ENCODE data around the gene ADAM19.

ADAM19 gene

DNA sequence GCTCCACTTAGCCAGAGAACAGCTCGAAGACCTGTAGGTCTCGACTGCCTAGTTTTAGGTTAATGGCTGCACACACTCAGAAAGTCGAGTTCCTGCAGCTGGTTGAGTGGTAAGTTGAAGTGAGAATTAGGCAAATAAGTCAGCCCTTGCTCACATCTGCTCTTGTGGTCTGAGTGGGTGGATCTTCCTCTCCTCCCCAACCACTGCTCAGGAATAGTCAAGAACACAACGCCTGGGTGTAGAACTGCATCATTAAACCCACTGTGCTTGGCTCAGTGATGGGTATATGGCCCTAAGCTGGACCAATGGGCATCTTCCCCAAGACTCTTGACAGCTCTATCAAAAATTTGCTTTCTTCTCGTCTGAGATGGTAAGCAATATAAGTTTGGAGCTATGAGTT lies 20.9 kb upstream of the ADAM19 start:
- peak in 2 of 3 donors; percentile 46 to 53 for DNase-seq (ENCODE audit: low read depth in 2 of 3, low spot score in 1 of 3)

DNA sequence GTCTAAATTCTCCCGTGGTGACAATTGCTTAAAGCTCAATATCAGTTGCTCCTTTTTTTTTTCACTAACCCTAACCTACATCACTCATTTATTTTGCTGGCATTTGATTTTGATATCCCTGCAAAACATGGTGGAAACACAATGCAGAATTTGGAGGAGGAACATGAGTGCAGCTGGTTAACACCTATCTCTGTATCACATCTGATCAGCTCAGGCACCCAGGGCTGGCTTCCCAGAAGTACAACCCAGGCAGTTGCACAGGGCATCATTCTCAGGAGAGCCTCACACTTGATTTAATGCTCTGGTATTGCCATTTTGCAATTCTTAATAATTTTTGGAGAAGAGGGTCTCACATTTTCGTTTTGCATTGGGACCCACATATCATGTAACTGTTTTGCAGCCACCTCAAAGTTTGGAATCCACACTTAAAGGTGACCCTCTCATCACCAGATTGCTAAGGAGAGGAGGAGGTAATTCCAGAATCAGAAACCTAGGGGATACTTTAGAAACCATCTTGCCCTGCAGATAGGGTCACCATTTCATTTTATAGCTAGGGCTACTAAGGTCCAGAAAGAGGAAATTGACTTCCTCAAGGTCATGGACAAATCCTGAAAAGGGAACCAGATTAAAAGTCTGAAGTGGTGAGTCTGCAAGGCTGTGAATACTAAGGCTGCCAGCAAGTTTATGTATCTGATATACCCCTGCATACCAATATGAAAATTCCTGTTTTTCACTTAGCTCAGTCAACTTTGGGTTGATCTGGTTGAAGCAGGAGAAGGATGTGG lies 19.3 kb upstream of the ADAM19 start:
- no peak for DNase-seq (ENCODE audit: low read depth in 2 of 3, low spot score in 1 of 3)

DNA sequence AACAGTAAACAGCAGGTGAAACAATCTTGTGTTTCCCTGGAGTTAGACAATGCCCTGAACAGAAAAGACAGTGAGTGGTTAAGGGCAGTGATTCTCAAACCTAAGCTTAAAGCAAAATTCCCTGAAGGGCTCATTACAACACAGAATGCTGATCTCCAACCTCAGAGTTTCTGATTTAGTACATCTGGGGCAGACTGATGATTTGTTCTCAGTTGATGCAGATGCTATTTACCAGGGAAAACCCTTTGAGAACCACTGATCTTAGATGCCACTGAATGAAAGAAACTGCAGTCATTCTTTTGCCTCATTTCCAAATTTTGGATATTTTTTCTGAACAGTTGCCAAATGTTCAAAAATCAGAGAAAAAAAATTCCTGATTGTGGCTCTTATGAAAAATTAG lies 18.7 kb upstream of the ADAM19 start:
- no peak for DNase-seq (ENCODE audit: low read depth in 2 of 3, low spot score in 1 of 3)

GRCh38 chr5:157593052-157593757 lies 17.6 kb upstream of the ADAM19 start:
- no peak for DNase-seq (ENCODE audit: low read depth in 2 of 3, low spot score in 1 of 3)

DNA sequence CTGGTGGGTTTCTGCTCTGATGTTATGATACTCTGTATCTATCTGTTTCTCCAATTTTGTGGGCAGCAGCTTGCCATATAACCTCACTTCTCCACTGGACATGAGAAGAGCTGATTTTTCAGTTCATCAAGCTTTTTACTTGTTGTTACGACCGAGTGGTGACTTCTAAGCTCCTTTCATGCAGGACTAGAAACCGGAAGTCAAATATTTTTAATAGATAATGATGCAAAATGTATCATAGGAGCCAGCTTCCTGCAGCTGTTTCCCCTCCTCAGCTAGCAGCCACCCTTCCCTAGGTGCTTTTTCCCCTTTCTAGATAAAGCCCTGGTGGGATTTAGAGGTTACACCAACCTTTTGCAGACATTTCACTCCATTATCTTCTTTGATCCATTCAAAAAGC lies 17.0 kb upstream of the ADAM19 start:
- DNase-seq (ENCODE audit: low read depth in 2 of 3, low spot score in 1 of 3): no peak

DNA sequence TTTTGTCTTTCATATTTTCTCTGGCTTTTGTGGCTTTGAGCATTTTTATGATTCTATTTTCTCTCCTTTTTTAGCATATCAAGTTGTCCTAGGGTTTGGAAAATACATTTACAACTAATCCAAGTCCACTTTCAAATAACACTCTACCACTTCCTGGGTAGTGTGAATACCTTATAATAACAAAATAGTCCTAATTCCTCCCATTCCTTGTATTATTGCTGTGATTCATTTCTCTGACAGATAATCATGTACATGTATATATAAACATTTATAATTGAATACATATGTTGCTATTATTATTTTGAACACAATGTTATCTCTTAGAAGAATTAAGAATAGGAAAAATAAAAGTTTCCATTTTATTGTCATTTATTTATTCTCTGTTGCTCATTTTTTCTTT lies 14.9 kb upstream of the ADAM19 start:
- DNase-seq (ENCODE audit: low read depth in 2 of 3, low spot score in 1 of 3): no peak

- no peak for DNase-seq (ENCODE audit: low read depth in 2 of 3, low spot score in 1 of 3)
Observed at GRCh38 chr5:157584628-157585027, 9.1 kb upstream of the ADAM19 start.

DNA sequence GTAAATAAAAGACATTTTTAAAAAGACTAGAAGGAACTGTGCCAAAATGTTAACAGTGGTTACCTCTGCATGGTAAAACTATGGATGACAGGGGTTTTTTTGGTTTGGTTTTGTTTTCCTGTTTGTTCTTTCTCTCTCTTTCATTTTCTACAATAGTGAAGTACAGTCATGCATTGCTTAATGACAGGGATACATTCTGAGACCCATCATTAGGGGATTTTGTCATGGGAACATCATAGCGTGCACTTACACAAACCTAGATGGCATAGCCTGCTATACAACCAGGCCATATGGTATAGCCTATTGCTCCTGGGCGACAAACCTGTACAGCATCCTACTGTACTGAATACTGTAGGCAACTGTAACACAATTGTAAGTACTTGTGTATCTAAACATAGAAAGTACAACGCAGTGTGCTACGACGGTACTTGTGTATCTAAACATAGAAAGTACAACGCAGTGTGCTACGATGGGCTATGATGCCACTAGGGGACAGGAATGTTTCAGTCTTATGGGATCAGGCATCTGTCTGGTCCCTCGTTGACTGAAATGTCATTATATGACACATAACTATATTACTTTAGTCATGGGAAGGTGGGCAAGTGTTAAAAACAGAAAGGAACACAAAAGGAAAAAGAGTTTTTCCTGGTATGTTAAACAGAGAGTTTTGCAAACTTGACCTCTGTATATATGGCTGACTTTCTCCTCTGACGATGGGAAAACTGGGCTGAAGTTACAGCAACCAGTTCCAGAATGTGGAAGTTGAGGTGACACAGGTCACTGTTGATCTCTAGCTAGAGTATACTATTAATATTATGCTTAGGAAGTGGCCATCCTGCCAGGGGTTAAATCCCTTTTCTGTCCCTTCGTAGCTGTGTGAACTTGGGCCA lies 7.4 kb upstream of the ADAM19 start:
- no peak for DNase-seq (ENCODE audit: low read depth in 2 of 3, low spot score in 1 of 3)

DNA sequence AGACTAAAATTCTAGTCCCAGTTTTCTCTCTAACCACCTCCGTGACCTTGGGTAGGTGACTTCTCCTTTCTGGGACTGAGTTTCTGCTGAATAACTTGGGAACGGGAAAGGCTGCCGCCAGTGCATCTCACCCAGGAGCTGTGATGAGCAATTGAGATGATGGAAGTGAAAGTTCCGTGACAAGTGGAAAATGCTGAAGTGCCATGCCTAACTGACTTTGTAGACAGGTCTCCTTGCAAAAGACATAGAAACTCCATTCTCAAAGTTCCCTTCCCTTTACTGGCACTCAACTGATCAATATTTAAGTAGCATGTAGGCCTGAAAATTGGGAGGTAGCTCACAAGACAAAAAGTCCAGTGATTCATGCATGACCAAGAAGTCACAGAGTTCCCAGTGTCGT lies 6.3 kb upstream of the ADAM19 start:
- DNase-seq (ENCODE audit: low read depth in 2 of 3, low spot score in 1 of 3): no peak

DNA sequence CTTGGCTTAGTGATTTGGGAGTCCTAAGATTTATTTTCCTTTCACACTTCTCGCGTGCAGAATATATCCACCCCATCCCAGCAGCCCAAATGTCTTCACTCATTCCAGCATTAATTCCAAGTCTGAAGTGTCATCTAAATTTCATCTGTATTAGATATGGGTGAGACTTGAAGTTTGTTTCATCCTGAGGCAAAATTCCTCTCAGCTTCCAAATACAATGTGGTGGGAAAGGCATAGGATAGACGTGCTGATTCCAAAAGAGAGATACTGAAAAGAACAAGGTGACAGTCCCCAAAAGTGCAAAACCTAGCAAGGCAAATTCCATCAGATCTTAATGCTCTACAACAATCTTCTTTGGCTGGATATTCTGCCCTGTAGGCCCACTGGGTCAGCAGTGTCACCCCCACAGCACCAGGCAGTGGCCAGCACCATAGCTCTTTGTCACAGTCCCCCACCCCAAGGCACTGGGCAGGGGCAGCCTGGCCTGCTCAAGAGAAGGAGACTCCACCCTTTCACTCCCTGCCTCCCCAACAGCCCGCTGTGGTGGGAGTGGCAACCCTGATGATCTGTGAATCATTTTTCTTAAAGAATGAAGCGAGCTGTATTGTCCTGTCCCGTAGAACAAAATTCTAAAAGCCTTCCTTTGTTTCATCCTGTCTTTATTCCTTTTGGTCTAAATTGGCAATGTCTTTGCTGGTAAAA lies 2.7 kb upstream of the ADAM19 start:
- DNase-seq (ENCODE audit: low read depth in 2 of 3, low spot score in 1 of 3): no peak

- DNase-seq (ENCODE audit: low read depth in 2 of 3, low spot score in 1 of 3): no peak
Observed at GRCh38 chr5:157576678-157577077, 1.1 kb upstream of the ADAM19 start.

DNA sequence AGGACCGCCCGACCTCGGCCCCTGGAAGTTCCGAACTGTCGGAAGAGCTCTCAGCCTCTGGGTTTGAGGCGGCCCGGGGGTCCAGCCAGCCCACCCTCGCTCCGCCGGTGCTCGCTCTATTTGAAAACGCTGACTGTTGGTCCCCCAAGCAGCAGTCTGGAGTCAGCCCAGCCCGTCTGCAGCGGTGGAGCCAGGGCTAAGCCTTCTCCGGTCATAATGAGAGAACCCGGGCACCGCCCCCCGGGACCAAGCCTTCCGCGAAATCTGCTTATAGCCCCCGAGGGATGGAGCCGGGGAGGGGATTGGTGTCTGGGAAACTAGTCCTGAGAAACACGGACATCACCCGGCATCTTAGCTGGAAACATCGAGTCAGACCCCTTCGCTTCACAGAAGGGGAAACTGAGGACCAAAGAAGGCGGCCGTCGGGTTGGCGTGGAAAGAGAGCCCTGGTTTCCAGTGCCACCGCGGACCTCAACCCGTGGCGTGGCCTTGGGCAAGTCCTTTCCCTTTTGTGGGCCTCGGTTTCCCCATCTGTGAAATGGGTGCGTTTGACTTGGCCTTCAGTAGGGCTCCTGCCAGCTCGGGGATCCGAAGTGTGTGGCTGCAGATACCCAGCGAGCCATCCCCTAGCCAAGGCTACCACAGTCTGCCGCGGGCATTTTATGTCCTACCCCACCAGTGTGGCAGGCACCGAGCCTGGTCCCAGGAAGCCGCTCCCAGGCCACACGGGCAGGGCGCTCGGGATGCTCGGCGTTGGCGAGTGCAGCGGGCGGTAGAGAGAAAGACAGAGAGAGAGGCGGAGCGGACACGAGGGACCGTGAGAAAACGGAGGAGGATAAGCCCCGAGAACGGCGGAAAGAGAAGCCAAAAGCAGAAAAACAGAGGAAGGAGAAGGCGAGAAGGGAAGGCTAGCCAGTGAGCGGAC lies 857 bp downstream of the ADAM19 start:
- no peak for DNase-seq (ENCODE audit: low read depth in 2 of 3, low spot score in 1 of 3)

DNA sequence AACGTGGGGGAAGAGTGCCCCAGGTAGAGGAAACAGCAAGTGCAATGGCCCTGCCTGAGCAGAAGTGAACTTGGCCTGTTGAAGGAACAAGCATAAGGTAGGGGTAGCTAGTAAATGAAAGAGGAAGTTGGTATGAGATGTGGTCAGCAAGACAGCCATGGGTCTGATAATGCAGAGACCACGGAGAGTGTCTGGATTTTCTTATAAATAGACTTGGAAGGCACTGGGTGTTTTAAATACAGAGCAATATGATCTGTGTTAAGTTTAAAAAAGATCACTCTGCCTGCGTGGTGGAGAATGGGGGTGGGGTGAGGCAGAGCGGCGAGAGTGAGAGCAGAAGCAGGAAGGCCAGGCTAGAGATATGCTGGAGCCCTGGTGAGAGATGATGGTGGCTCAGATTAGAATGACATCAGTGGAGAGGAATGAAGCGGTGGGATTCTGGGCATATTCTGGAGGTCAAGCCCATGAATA lies 4.2 kb downstream of the ADAM19 start:
- DNase-seq (ENCODE audit: low read depth in 2 of 3, low spot score in 1 of 3): peak in 1 of 3 donors; percentile 28

DNA sequence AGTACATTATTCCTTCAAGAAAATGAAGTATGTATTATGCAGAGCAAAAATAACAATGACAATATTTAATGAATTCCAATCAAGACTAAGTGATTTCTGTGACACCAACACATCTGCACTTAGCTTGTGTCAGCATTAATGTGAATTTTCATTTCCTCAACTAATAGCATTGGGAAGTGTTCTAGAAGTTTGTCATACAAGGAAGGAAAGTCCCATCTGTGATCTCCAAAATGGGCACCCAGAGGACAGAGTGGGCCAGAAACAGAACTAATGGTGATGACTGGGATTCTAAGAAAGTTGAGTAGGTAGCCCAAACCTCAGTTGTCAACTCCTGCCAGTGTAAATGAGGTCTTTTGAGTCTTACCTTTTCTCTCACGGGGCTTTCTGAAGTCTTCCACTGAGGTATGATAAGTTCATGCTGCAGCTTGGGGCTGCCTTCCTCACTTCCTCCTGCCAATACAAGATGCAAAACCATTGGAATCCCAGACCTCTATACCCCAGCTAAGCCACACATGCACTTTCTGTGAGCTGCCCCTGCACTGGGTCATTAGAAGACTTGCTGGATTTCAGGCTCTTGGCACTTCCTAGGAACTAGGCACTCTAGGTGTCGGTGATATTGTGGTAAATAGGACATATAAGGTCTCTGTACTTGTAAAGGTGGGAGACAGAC lies 4.9 kb downstream of the ADAM19 start:
- DNase-seq (ENCODE audit: low read depth in 2 of 3, low spot score in 1 of 3): no peak

GRCh38 chr5:157568720-157569119 lies 6.9 kb downstream of the ADAM19 start:
- no peak for DNase-seq (ENCODE audit: low read depth in 2 of 3, low spot score in 1 of 3)

- DNase-seq (ENCODE audit: low read depth in 2 of 3, low spot score in 1 of 3): no peak
Observed at GRCh38 chr5:157568222-157568621, 7.4 kb downstream of the ADAM19 start.

GRCh38 chr5:157566902-157567489 lies 8.6 kb downstream of the ADAM19 start:
- DNase-seq (ENCODE audit: low read depth in 2 of 3, low spot score in 1 of 3): no peak

DNA sequence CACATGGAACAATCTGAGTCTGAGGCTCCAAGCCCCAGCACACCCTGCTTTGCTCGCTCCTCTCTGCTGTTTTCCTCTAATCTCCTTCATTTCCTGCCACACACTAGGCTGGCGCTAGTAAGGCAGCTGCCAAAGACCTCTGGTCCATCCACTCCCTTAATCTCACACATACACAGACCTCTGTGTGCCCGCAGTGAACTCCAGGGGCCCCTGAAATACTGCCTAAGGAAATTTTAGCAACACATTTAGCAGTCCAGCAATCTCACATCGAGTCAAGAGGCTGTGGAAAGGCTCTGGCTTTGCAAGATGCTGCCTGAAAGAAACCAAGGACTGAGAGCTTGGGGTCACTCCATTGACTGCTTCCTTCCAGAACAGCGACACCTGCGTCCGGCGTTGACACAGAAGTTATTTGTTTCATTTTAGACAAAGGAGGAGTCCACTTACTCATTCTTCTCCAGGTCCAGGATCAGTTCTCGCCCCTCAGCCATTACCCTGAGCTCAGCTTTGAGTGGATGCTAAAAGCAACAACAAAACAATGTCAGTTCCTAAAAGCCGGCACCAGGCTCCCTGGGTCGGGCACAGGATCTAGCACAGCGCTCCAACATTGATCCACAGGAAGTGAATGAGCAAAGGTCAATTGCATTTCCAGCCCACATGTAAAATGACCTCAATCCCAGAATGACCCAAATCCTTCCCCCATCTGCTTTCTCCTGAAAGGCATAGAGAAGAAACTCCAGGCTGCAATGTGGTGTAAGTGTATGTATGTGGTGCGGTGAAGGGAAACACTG lies 11.5 kb downstream of the ADAM19 start:
- no peak for DNase-seq (ENCODE audit: low read depth in 2 of 3, low spot score in 1 of 3)
